Stimulated activated CD8-positive, alpha-beta memory T cell treated with anti-CD3 and anti-CD28 coated beads, Interleukin-2, amount 100 ng/mL, for 48 hours (primary cell): Measurements from ENCODE around the gene SLC2A13.
"Not testable (repeated sequence)": the region's sequence is repeated elsewhere in the genome, so short reads cannot be mapped to it uniquely, and the experiment has no call there.

Experiments
- DNase-seq, 2 donors: peaks; one replicate each; pipeline ENCODE4 v3.0.0-alpha.2; 2020; ENCODE audit warnings: low read depth in 2 of 2

Gene SLC2A13

DNA sequence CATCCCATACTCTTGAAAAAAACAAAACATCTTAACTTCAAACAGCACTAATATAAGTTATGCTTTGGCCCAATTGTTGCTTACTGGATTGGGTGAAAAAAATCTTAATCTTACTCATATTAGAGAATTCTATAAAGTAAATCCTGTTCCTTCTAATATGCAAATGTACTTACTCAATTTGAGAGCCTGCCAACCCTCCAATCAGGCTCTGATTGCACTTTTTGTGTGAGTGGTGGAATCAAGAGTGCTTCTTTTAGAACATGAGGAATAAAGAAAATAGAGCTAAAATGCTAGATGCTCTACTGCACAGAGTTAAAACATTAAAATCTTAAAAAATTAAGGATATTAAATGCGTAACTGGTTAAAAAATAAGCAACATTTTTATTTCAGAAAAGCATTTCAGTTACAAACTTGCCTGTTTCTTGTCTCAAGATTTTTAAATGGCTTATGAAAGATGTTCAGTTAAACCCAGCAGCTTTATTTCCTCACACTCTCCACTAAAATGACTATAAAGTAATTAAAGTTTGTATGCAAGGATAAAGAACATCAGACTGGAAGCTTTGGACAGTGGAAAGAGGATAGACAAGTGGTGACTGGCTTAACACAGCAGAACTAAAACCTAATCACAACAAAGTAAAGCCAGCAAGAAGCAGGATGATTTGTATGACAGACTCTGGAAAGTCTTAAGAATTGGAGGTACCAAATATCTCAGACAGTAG is 177.5 kb downstream of the SLC2A13 start:
- no peak for DNase-seq

DNA sequence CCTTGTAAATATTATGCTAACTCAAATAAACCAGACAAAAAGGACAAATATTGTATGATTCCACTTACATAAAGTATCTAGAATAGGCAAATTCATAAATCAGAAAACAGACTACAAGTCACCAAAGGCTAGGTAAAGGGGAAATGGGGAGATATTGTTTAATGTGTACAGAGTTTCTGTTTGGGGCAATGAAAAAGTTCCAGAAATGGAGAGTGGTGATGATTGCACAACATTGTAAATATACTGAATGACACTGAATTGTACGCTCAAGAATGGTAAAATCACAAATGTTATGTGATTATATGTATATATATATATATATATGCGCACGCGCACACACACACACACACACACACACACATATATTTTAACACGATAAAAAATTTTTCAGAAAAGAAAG is 182.5 kb downstream of the SLC2A13 start:
- no peak for DNase-seq

DNA sequence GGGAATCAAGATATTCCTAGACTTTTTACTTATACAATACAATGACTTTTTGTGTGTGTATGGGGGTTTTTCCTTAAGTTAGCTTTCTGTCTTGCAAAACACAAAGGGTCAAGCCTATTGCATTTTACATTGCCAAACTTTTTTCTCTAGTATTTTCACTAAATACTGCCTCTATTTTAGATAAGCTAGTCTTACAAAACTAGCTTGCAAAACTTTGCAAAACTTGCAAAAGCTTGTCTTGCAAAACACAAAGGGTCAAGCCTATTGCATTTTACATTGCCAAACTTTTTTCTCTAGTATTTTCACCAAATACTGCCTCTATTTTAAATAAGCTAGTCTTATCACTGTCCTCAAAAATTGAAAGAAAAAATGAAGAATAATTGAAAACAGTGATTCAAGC is 183.3 kb downstream of the SLC2A13 start:
- not testable (repeated sequence) for DNase-seq

DNA sequence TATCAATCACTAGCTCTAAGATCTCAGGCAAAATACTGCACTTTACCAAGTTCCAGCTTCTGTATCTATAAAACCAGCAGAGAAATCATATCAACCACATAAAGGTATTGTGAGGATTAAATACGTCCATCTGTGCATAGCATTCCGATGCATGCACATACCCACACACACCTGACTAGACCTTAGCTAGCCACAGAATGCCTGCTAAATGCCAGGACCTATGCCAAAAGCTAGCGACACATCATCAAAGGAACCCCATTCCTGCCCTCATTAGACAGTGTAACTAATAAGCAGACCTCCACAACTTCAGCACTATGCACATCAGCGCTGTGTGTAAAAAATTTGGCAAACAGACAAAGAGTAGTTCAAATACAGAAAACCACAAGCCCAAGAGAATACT is 185.2 kb downstream of the SLC2A13 start:
- no peak for DNase-seq

DNA sequence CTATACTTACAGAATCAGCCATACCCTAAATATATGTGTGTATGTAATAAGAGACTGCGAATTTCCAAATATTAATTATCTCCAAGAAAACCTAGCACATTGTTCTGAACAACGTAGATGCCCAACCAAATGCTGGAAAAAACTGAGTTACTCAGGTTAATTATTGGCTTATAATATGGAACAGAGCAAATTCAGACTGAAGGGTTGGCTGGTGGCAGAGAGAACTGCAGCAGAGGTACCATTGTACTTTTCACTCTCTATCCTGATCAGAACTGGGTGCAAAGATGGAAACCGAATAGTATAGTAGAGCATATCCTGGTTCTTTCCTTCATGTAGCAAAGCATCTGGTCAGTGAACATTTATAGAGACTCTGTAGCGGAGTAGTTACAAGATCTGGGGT is 185.7 kb downstream of the SLC2A13 start:
- DNase-seq: no peak

DNA sequence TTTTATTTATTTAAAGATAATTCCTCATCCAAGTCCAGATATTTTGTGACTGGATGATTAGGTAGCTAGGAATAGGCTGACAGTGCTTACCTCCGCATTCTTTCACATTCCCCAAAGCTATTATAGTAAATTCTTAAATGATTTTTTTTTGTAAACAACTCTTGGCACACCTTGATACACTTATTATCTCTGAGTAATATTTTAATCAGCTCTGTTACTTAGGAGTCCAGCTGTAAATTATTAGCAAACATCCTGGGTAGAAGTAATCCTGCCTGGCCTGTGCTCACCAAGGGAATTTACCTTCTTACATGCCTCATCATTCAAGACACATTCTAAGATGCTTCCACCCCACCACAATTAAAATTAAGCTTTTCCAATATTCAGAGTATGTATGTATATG is 186.1 kb downstream of the SLC2A13 start:
- DNase-seq: no peak

DNA sequence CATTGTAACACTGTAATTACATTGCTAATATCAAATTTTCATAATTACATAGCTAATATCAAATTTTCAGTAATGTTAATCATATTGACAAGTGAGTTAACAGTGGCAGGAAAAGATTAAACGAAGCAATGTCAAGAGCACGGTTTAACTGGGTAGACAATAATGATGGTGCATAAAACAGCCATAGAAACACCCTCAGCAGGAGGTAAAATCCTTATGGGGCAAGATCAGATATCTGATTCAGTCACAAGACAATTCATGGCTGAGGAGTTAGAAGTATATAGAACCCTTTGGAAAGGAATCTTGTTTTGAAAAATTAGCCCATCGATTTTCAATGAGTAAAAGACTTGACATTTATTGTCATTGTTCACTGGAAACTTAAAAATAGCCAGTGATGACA is 190.6 kb downstream of the SLC2A13 start:
- DNase-seq: no peak

DNA sequence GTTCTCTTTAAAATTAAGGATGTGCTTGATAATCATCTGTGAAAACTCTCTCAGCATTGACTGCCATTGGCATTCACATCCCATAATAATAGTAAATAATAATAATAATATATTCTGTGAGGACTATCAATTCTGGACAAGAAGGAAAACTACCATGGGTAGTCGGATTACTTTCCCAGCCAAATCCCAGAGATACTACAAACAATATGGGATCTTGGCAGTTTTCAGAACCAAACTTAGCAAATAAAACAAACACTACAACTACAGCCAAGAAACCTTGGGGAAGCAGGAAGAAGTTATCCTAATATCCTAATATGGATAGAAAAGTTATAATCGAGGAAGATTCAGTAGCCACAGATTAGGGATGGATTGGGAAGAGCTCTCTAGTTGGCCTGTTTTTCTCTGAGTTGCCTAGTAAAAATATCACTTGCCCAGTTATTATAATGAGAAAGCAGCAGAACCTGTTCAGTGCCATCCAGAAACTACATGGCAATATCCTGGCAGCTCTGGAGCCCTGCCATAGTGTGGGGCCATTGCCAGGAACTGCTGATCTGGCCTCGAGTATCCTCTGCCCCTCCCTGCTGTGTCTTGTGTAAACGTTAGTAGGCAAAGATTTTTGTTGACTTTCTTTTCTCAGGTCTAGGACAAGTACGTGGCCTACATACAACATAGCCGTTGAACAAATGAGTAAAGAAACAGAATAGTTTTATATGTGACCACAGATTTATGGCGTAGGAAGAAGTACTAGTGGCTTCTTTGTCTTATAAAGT is 193.5 kb downstream of the SLC2A13 start:
- no peak for DNase-seq

DNA sequence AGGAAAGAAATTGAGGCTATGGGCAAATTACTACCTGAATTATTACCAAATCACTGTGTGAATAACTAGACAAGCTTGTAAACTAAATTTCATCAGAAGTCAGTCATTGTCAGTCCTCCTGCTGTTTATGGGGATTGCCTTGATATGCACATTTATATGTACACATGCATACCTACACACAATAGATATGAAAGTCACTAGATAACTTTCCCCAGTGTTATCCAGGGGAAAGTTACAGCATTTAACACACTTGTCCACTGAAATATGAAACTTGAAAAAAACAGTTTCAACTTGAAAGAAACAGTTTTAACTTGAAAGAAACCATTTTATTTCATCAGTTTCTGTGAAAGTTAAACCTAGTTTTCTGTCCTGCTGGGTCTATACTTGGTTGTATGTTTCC is 199.6 kb downstream of the SLC2A13 start:
- no peak for DNase-seq

DNA sequence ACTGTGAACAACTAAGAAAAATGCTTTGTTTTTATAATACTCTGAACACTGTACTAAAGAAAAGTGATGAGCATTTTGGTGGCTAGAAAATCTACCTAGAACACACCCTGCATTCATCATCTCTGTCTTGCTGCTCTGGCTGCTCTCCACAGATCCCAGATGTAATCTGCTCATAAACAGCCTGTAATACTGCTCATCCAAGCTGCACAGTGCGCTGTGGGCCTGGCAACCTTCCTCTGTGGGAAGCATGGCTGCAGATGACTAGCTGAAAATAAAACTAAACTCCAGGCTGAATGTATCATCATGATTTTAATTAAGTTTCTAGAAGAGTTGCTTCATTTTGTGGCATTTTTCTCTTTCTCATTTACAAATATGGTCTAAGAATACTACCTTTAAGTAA is 200.7 kb downstream of the SLC2A13 start:
- DNase-seq: no peak

DNA sequence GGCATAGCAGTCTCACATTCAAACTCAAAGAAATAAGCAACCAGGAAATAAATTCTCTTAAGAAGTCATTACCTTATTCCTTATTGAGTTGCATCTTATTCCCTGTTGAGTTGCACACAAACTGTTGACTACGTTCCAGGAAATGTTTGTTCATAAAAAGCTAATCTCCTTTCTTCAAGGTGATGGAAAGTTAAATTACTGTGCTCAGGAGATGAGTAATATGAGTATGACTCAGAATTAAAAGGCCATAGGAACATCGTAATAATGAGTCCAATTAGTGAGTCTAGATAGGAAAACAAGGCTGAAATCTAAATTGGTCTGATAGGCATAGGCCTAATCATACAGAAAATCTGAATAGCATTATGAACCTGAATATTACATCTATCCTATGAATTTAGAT is 203.1 kb downstream of the SLC2A13 start:
- DNase-seq: no peak

DNA sequence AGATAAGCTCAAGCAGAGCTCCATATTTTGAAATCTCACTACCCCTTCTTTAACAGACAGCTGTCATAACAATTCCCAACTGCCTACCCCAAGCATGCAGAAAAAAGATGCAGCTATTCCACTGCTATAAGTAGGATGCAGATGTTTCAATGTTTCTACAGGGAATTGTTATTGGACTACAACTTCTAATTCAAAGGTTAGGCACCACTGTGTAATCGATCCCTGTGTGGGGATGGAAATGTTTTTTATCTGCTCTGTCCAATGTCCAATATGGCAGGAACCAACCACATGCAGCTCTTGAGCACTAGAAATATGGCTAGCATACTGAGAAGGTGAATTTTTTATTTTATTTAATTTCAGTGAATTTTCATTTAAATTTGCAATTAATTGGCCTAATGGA is 208.6 kb downstream of the SLC2A13 start:
- no peak for DNase-seq

DNA sequence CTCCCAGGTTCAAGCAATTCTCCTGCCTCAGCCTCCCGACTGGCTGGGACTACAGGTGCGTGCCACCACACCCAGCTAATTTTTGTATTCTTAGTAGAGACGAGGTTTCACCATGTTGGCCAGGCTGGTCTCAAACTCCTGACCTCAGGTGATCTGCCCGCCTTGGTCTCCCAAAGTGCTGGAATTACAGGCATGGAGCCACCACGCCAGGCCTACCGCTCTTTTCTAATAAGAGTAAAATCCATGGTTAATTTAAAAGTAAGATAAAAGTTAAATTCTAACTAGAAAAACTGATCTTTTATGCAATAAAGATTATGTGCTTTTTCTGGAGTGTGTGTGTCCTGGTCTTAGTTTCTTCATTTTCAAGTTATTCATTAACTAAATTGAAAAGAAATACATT is 212.5 kb downstream of the SLC2A13 start:
- not testable (repeated sequence) for DNase-seq

DNA sequence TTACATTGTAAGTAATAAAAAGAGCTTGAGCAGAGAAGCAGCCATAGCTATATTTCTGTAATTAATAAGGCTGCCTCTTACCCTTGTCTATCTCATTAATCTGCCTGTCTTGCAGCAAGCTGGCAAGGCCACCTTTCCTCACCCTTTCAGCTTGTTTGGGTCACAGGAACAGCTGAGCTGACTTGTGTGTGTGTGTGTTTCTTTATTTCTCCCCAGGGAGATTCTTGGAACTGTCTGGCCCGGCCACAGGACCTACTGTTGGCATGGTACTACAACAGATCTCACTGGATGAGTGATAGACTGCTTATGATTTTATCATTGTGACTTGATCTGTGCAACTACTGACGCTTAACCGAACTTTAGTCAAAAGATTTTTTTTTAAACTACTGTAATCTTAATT is 213.7 kb downstream of the SLC2A13 start:
- no peak for DNase-seq

DNA sequence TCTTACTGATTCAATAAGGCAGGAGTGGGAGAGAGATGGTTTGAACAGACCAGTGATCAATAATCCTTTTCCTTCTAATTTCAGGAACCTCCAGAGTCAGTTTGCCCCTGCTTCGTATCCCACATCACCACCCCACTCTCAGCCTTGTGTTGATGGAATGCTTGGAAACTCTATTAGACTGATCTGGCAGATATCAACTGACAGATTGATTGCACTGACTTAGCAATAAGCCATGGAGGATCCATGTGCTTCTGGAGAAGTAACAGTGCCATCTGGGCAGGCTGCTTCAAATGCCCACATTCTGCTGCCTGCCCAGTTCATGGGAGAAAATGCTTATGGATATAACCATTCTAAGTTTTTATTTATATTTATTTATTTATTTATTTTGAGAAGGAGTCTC is 218.0 kb downstream of the SLC2A13 start:
- no peak for DNase-seq

DNA sequence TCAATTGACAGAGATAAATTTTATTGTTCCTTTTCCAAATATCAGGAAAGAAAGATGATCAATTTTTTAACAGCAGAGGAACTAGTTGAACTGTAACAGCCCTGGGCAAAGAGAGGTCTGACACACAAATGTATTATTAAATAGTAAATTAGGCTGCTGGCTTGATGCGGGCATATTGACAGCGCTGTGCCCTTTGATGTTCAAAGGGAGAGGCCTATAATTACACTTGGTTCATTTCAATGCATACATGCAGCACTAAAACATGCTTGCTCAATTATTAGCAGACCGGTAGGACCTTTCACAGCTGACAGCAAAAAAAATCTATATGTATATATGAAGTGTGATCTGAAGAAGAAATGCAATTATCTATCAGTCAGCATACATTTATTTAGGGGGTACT is 219.8 kb downstream of the SLC2A13 start:
- no peak for DNase-seq

DNA sequence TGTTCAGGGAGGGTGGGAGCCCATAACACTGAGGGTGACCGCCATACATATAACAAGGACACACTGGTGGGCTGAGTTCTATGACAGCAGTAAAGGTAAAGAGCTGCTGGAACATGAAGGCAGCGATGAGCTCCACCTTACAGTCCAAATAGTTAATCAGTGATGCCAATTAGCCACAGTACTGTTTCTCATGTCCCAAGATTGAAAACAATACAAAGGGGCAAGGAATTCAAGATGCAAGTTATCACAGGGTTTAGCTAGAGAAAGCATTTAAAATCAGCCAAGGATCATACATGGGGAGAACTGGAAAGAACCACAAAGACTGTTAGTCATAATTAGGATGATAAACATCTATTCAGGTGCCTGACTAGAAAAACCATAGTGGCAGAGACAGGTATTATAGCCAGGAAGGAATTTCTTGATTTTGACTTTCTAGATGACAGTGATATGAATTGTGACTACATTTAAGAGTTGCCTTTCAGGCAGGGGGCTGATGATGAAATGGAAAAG is 221.2 kb downstream of the SLC2A13 start:
- DNase-seq: no peak

DNA sequence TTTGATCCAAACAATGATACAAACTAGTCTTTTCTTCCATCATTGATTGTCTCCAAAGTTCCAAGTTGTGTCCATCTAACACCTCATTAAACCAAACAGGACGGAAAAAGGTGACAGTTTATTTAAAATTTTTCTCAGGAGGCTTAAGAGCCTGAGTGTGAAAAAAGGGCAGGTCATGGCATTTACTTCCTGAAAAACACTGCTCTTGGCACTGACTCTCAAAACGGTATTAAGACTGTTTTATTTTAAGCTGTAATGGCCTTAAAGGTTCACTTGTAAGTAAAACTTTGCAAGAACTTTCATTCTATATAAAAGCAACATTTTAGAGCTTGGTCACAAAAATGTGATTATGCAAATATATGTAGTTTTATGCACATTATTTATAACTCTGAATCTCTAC is 222.5 kb downstream of the SLC2A13 start:
- no peak for DNase-seq

DNA sequence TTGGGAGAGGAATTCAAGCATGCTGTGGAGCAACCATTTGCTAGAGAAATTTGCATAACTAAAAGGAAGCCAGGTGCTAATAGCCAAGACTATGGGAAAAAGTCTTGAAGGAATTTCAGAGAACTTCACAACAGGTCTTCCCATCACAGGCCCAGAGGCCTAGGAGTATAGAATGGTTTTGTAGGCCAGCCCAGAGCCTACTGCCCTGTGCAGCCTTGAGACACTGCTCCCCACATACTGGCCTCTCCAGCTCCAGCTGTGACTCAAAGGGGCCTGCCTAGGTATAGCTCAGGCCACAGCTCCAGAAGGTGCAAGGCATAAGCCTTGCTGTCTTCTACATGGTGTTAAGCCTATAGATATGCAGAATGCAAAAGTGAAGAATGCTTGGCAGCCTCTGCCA is 227.1 kb downstream of the SLC2A13 start:
- DNase-seq: no peak

DNA sequence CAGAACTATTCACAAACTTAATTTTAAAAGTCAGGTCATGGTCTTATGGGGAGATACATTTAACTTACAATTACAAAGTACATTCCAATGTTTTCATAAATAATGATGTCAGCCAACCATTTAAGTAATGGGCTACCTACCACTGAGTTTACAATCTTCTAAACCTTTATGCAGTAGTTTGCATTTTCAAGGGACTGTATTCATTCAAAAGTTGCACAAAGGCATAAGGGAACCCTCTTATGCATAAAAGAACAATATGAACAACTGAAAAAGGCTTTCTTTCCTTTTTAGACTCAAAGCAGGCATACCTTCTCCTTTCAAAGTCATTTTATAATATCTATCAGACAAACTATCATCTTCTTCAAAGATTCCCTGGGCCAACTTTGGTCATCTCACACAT is 230.2 kb downstream of the SLC2A13 start:
- no peak for DNase-seq

DNA sequence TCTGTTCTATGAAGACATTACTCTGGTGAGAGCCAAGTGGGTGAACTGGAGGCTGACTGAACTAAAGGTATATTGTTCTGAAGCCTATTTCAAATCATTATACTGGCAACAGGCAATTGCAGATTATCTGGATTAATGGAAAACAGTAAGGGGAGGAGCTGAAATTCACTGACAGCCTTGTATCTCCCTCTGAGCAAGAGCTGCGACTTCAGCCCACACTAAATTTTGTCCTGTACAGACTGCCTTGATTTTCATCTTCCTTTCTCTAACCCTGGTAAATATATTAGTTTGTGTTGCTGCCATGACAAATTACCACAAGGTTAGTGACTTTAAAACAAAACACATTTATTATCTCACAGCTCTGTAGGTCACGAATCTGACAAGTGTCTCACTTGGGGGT is 231.1 kb downstream of the SLC2A13 start:
- DNase-seq: no peak

DNA sequence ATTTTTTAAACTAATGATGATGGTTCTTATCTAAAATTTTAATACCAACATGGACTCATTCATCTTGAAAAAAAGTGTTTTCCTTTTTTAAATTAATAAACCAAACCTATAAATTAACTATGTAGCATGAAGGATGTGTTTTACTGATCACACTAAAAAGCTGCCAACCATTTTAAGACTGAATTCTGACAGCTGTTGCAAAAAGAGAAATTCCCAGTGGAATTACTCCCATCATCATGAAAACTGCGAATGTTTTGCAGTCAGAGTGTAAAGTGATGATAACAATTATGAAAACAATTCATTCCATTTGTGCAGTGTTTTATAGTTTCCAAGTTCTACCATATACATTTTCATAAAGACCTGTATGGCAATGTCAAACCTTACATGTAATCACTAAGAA is 232.8 kb downstream of the SLC2A13 start:
- no peak for DNase-seq

DNA sequence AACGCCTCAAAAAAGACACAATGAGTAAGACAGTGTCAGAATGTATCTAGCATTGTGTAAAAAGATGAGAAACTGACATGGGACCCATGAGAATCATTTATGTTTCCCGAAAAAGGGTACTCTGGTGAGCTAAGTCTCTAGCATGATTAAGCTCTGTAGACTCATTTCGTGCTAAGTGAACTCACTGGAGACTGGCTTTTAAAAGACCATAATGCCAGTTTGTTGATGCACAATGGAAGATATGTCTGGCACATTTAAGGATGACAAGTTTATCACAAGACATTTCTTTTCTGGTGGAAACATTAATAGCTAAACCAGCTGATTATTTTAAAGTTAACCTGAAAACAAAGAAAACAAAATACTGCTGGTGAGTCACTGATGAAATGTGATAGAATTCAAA is 233.5 kb downstream of the SLC2A13 start:
- no peak for DNase-seq
